UCSD-AML1 (cell line): ENCODE measurements around the gene ELFN1.

ENCODE experiments used
- DNase-seq: peaks from one replicate; lab custom pipeline; 2025; ENCODE audit not compliant: unreplicated experiment; lab: John Stamatoyannopoulos, UW

Gene ELFN1

DNA sequence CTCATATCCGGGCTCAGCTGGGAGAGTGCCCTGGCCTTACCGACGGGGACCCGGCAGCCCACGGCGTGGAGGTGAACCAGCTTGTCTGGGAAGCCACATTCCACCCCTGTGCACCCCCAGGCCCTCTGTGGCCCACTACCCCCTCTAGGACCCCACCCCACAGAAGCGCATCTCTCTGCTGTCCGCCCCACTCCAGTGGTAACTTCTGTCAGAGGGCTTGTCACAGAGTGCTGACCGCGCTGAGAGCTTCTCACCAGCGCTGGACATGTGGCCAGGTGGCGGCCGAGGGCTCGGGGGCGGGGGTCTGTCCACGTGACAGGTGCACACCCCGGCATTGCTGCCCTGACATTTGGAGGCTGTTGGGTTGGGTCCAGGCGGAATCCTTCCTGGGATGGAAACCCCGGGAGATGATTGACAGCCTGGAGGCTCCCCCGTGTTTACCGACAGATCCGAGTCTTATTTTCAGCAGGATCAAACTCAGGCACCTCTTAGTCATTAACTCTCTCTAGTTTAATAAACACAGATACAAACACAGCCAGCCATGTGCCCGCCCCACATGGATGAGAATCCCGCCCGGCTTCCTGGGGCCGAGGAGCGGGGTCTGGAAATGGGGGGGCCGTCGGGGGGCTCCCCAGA is 5.1 kb downstream of the ELFN1 start:
- no peak for DNase-seq

DNA sequence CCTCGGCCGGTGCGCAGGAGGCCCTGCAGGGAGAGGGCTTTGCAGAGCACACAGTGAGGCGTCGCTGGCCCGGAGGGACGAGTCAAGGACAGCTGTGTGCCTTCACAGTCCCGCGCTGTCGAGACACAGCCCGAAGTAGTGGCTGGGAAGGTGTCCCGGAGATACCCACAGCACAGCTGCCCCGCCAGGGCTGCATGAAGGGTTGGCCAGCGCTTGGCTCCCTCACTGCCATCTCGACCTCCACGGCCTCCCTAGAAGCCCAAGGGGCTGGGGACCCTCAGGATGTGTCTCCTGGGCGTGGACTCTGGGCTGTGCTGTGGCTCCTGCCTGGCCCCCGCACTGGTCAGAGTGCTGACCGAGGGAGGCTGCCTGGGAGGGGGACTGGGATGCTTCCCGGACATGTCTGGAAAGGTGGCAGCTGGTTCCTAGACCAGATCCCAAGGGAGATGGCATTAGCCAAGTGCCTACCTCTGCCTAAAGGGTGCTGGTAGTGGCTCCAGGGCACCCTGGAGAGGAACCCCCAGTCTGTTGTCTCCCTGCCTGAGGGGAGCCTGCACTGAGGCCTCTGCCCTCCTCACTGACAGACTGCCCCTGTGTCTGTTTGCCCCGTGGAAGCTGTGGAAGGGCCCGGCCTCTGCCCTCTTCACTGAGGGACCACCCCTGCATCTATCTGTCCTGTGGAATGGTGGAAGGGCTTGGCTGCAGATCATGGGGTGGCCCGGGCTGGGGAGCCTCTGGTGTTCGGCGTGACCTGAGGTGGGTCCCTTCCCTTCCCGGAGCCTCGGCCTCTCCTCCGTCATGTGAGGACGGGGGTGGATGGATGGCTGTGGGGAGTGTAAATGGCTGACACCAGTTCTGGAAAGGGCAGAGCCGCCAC is 5.8 kb downstream of the ELFN1 start:
- no peak for DNase-seq

DNA sequence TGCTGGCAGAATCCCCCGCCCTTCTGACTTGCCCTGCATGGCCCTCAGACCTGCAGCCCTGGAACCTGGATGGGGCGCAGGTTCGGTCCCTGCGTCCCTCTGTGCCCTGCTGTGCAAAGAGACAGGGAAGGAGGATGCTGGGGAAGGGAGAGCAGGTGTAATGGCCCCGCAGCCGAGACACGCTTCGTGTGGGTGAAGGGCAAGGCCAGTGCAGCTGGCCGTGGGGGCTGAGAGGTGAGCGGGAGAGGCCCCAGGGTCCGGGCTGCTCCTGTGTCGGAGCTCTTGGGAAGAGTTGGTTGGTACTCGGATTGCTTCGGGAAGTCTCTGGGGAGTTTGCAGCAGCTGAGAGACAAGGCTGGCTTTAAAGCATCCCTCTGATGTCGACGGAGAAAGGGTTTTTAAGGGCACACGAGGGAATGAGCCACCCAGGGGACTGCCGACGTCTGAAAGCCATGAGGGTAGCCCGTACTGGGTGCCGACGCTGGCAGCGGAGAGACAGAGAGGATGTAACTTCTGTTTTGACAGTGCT is 6.5 kb downstream of the ELFN1 start:
- no peak for DNase-seq

DNA sequence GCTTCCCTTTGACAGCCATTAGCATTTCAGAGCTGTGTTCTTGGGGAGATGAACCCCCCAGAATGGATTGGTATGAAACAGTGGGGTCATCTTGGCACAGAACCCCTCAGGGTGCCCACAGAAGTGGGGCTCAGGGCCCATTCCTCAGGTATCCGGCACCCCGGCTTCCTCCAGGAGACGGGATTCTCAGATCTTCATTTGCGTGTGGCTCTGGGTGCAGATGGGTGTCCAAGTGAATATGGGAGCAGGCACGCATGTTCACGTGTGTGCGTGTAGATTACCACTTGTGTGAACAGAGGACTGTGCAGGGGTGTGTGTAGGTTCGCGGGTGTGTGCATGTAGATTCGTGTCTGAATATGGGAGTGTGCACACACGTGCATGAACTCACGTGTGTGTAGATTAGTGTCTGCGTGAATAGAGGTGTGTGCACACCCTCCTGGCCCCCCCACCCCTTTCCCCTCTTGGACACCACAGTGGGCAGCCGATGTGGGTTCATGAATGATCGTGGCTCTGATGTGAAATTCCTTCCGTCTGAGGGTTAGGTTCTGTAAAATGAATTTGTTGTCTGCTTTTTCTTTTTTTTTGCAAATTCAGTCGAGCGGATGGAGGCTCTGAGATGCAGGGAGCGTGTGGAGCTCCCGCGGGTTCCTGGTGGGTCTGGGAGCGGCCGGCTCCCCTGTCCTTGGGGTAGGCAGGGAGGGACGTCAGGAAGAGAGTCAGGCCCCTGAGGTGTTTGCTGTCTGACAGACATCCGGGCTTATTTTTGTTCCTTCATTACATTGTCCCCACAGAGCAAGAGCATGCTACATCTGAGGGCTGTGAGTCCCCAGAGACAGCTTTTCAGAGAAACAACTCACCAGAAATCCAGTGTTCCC is 7.4 kb downstream of the ELFN1 start:
- DNase-seq: no peak

DNA sequence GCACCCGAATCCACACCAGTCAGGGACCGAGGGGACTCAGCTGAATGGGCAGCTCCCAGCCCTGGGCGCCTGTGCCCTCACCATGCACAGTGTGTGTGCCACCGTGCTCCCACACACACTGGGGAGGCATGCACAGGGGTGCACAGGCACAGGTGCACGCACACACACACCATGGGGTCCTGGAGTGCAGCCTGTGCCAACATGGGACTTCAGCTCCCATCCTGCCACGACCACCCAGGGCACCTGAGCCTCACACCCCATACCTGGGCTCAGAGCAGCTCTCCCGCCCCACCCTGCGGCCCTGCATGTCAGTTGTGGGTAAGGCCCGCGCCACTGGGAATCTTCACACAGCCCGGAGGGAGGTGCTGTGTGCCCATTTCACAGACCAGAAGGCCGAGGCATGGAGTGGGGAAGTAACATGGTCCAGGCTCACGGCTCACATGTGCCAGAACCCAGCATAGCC is 8.0 kb downstream of the ELFN1 start:
- no peak for DNase-seq

DNA sequence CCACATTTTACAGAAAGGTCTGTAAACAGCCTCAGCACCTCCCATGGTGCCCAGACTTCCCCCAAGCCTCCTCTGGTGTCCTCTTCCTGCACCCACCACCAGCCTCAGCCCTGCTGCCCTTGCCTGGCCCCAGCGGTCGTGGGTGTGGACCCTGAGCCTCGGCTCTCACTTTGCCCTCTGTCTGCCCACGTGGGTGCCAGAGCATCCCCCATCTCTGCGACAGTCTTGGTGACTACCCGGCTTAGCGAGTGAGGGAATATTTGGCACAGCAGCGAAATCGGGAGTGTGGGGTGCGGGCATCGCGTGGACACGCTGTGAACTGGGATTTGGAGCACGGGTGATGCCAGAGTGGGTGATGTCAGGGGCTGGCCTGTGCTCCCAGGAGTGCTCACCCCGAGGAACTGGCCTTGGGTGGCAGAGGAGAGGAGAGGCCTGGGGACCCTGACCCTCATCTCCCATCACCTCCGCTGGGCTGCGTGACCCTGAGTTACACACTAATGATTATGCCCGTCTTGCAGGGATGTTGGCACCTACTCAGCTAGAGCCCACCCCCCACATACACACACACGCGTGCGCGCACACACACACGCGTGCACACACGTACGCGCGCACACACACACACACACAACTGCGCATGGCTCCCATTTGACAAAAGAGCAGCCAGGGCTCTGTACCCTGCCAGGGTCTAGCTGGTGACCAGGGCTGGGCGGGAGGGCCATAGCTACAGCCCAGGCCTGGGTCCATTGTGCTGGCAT is 8.7 kb downstream of the ELFN1 start:
- DNase-seq: no peak

DNA sequence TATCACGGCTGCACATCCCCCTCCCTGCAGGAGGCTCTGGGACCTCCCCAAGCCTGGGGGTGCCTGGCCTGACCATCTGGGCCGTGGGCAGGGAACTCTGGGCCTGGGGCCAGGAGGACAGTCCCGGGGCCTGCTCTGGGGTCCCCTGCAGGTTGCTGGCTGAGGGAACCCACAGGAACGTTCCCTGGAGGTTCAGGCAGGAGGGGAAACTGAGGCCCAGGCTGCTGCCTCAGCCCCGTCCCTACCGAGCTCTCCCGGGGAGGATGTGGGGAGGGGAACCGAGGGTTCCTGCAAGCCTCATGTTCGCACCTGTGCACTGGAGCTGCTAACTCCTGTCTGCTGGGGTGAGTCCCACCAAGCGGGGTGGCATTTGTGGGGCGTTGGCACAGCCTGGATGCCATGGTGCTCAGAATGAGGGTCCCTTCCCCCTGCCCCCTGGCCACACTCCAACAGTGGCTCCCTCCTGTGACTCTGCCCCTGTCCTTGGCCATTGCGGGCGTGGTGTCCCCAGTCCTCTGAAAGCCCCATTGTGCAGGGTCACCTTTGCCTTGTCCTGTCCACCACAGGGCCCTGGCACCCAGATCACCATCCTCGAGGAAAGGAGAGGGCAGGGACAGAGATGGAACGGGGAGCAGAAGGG is 9.4 kb downstream of the ELFN1 start:
- no peak for DNase-seq

DNA sequence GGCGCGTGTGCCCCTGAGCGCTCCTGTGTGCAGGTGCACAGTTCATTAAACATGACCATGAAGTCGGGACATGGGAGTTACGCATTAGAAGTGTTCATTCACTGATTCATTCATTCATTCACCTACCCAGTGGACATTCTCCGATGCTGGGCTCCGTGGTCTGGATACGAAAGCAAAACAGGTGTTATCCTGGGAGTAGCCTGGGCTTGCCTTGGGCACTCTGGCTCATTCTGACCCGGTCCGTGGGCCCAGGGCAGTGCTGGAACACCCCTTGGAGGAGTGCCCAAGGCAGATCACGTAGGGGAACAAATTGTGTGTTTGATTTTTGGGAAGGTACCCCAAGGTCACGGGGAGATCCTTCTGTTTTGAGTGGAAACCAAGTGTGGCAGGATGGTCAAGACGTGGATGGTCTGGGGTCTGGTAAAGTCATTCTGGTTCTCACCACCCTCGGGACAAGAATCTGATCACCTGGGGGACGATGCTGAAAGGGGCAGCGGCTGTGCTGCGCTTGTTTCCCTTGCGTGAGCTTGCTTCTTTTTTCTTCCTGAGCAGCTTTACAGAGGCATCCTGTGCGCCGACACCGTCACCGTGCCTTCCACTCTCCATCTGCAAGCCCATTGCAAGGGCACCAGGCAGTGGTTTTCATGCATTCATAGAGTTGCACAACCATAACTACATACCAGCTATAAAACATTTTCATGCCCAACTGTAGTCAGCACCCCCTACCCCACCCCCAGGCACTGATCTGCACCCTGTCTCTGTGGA is 10.1 kb downstream of the ELFN1 start:
- DNase-seq: no peak

DNA sequence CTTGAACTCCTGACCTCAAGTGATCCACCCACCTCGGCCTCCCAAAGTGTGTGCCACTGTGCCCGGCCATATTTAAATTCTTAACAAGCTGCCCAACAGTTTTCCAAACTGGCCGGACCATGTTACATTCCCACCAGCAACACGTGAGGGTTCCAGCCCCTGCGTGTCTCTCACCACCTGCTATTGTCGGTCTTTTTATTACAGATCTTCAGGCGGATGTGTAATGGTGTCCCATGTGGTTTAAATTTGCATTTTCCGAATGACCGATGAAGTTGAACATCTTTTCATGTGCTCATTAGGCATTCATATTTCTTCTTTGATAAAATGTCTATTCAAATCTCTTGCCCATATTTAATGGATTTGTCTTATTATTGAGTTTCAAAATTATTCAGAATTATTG is 11.5 kb downstream of the ELFN1 start:
- no peak for DNase-seq

DNA sequence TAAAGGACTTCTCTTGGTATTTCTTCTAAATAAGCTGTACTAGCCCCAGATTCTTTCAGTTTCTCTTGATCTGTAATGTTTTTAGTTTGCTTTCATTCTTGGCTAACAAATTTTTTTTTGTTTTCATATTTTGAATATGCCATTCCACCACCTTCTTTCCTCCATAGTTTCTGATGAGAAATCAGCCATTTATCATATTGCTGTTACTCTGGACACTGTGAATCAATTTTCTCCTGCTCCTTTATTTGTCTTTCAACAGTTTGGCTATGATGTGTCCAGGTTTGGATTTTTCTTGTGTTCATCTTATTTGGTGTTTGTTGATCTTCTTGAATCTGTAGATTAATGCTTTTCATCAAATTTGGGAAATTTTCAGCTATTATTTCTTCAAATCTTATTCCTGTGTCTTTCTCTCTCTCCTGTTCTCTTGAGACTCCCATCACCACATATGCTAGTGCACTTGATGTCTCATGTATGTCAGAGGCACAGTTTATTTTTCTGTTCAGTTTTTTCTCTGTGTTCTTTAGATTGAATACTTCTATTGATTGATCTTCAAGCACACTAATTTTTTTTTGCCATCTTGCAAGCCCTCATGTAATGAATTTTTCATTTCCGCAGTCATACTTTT is 15.0 kb downstream of the ELFN1 start:
- no peak for DNase-seq

DNA sequence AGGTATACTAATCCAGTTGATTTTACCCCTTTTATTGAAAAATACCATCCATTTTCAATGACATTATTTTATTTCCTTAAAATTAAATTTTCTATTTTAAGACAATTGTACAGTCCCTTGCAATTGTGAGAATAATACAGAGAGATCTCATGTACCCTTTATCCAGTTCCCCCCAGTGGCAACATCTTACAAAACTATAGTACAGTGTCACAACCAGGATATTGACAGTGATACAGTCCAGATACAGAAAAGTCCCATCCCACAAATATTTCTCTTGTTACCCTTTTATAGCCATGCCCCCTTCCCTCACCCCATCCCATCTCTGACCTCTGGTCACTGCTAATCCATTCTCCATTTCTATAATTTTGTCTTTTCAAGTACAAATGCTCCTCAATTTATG is 18.5 kb downstream of the ELFN1 start:
- DNase-seq: no peak

DNA sequence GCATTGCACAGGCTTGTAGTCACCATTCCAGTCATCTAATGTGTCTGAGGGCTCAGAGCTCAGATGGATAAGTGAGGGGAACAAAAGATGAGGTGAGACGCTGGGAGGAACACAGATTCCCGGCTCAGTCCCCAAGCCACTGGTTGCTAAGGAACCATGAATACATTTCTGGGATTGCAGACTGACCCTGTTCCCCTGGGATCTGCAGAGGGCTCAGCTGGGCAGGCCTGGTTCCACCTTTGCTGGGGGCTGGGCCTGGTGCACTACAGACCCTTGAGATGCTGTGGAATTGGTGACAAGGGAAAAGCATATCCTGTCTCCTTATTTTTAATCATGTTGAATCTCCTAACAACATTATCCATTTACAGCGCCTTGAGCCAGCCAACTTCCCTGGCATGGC is 19.2 kb downstream of the ELFN1 start:
- no peak for DNase-seq

DNA sequence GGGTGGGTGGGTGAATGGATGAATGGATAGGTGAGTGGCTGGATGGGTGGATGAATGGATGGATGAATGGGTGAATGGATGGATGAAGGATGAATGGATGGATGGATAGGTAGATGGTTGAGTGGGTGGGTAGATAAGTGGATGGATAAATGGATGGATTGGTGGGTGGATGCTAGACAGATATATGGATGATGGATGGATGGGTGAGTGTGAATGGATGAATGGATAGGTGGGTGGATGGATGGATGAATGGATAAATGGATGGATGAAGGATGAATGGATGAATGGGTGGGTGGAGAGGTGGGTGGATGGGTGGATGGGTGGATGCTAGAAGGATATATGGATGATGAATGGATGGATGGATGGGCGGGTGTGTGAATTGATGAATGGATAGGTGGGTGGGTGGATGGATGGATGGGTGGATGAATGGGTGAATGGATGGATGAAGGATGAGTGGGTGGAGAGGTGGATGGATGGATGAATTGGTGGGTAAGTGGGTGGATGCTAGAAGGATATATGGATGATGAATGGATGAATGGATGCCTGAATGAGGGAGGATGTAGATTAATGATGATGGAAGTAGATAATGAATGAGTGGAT is 20.4 kb downstream of the ELFN1 start:
- DNase-seq: no peak

DNA sequence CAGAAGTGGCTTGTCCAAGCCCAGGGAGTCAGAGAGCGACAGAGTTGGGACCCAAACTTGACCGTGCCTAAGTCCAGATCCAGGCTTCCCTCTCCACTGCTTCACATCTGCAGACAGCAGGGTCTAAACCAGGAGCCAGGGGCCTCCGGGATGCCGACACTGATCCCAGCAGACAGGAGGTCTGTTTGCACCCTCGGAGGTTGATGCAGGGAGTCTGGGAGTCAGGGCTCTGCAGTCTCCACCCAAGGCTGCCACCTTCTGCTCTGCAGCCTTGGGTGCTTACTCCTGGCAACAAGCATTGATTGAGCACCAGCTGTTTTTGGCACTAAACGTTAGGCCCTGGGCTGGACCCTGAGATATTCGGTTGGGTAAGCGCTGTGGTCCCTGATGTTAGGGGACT is 21.0 kb downstream of the ELFN1 start:
- DNase-seq: no peak

DNA sequence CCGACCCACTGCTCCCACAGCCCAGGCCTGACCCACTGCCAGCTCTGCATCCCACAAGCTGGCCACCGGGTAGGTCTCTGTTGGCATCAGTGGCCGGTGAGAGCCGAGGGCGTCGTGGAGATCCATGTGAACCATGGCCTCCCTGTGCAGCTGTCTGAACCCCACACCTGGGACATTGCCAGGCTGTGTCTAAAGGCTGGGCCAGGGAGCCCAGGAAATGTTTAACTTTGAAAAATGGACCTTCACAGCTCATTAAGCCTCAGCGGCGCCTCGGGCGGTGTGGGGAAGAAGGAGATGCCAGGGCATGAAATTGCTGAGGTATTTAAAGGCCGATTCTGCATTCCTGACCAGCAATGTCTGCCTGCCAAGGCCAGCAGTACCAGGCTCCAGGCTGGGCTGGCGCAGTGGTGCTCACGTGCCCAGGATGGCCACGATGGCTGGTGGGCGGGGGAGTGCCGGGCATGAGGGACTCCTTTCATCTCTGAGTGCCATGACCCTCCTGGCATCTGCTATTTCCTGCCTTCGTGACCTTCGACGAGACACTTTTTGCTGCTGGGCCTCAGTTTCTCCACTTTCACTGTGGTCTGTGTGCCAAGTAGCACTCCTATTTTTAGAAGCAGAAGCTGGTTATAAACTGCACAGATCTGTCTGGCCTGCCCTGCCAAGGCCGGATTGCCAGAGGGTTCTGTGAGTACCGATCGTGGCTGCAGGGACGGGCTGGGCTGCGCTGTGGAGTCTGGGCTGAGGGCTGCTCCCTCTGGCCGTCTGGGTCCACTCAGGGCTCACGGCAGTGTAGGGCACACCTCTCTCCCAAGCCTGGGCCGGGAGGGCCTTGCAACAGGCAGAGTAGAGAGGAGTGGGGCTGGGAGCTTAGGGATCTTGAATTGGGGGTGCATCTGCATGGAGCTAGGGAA is 21.8 kb downstream of the ELFN1 start:
- DNase-seq: no peak

DNA sequence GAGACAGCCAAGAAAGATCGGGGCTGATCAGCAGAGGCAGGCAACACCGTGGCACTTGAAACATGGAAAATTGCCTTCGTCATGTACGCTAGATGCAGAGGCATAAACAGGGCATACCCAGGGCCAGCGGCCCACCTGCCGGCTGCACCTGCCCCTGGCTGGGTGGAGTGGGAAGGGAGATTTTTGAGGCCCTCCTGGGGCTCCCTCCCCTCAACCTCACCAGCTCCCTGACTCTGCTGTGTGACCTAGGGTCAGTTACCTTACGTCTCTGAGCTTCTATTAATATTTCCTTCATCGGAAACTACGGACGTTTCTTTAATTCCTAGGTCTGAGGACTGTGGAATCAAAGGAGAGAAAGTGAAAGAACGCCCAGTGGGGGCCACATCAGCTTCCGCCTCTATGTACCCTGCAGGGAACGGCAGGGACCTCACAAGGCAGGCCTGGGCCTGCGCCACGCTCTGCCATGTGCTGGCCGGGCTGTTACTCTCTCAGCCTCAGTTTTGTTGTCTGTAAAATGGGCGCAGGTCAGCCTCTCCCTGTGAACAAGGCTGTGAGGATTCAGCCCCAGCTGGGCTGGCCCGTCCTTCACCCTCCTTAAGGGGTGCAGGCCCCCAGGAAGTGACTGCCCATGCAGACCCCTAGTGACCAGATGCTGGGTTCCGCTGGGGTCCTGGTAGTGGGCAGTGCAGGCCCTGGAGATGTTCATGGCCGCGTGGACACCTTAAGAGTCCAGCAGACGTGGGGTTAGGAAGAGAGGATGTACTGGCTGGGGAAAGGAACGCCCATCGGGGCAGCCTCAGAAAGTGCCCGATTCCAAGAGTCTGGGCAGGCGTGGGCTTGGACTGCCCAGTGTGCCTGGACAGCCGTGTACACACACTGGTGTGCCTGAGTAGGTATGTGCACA is 22.7 kb downstream of the ELFN1 start:
- no peak for DNase-seq
